Lung (tissue), 12 donors: Measurements from ENCODE around the gene MCTP2. TPM values are rescaled to one million over a fixed set of nuclear protein-coding genes. Genes with fewer than 3 reads are reported as not detected.

Experiments
- ATAC-seq: fragments of 200-7000 bp; cut with Tn5 transposase; one replicate; pipeline ENCODE4 v1.9.1; 2020; ENCODE audit warnings: moderate number of reproducible peaks; ENCODE audit not compliant: insufficient read depth, low FRiP score
- DNase-seq, 3 donors: peaks; one replicate each; pipeline ENCODE4 v3.0.0-alpha.2; 2013 to 2017
- H3K27ac ChIP-seq, 2 donors: one replicate each; pipeline ENCODE4 v1.5.1; 2013; ENCODE audit warnings: mild to moderate bottlenecking in 2 of 2, moderate library complexity in 2 of 2, control low read depth in 1 of 2, inconsistent platforms in 1 of 2, low read depth in 1 of 2, low read length in 1 of 2
- H3K27me3 ChIP-seq, 3 donors: one replicate each; pipeline ENCODE4 v1.5.1; 2013; ENCODE audit warnings: low read length in 2 of 3; ENCODE audit not compliant: control insufficient read depth in 3 of 3, insufficient read depth in 3 of 3
- H3K36me3 ChIP-seq, 4 donors: one replicate each; pipeline ENCODE4 v1.5.1; 2013; ENCODE audit warnings: low read length in 4 of 4, mild to moderate bottlenecking in 1 of 4, moderate library complexity in 1 of 4; ENCODE audit not compliant: control insufficient read depth in 4 of 4, insufficient read depth in 4 of 4
- H3K4me1 ChIP-seq, 5 donors: one replicate each; pipeline ENCODE4 v1.5.1; 2013; ENCODE audit warnings: low read length in 5 of 5, mild to moderate bottlenecking in 2 of 5, moderate library complexity in 1 of 5; ENCODE audit not compliant: control insufficient read depth in 5 of 5, insufficient read depth in 5 of 5
- H3K4me3 ChIP-seq: one replicate; pipeline ENCODE4 v1.5.1; 2013; ENCODE audit warnings: mild to moderate bottlenecking, control low read depth, moderate library complexity
- H3K9ac ChIP-seq, 2 donors: one replicate each; pipeline ENCODE4 v1.5.1; 2013; ENCODE audit warnings: low read length in 2 of 2, control low read depth in 1 of 2; ENCODE audit not compliant: insufficient read depth in 1 of 2
- H3K9me3 ChIP-seq, 4 donors: one replicate each; pipeline ENCODE4 v1.5.1; 2013; ENCODE audit warnings: low read length in 3 of 4, mild to moderate bottlenecking in 1 of 4, moderate library complexity in 1 of 4; ENCODE audit not compliant: control insufficient read depth in 4 of 4, insufficient read depth in 3 of 4
- CTCF ChIP-seq: IDR thresholded peaks from 2 replicates; pipeline ENCODE4 v1.5.1; 2012; ENCODE audit warnings: mild to moderate bottlenecking; ENCODE audit errors: control extremely low read depth, extremely low read depth
- WGBS, 2 donors: extraction: QIAGEN DNeasy Blood & Tissue Kit; methylation state at CpG; one replicate each; pipeline ENCODE4 v1.1.7; 2013; 5-methylcytosine and 5-hydroxymethylcytosine counted together
- polyA plus RNA-seq, 2 donors: library from polyadenylated mRNA; stranded (reverse); fragments of 200-250 nt; gene quantifications; one replicate each; pipeline ENCODE4 v1.2.1, GENCODE V29; 2013
- total RNA-seq, 2 donors: library from RNA; depleted of rRNA in 1 of 2; stranded (reverse); fragments of >200 nt in 1 of 2; gene quantifications; one replicate each; pipeline ENCODE4 v1.2.1, GENCODE V29; 2014 to 2021
- donor health status: control.
- donor health status: control.
- donor health status: Bipolar disorder and iron deficiency.
- donor health status: healthy.
- donor health status: DM: yes; HTN: yes; CAD: no.

The MCTP2 gene
- total and polyA plus RNA-seq, 4 donors = 3.5 to 92.5 (median 30.2) TPM

GRCh38 chr15:94367726-94368535, 136.6 kb downstream of the MCTP2 start:
- TF ChIP-seq CTCF = no peak
- H3K27ac ChIP-seq = peak overlapping the region in 1 of 2 donors; percentile 59

GRCh38 chr15:94370206-94370935, 139.0 kb downstream of the MCTP2 start:
- peaks cover 0 to 3% (median 0%) of the 10 kb centered on the region in 4 donors for H3K36me3 ChIP-seq
- TF ChIP-seq CTCF = no peak
- H3K9me3 ChIP-seq = no peaks in the 10 kb centered on the region
- no peak overlapping the region for H3K9ac ChIP-seq
- ATAC-seq (peak; percentile 24), DNase-seq (peak; percentile 14 to 78 (median 43))
- H3K27ac ChIP-seq = peak overlapping the region in 1 of 2 donors; percentile 31
- WGBS, 2 donors = 71 to 73% methylated on average over 10 of the region's 10 CpGs
- no peaks in the 10 kb centered on the region for H3K27me3 ChIP-seq
- no peak overlapping the region for H3K4me3 ChIP-seq
- peaks cover 0 to 36% (median 0%) of the 10 kb centered on the region in 5 donors for H3K4me1 ChIP-seq

More at GRCh38 chr15:94367726-94368535, 136.6 kb downstream of the MCTP2 start:
- peak overlapping the region in 1 of 2 donors; percentile 26 for H3K9ac ChIP-seq
- no peak overlapping the region for H3K4me3 ChIP-seq
- WGBS, 2 donors = 65 to 72% methylated on average over 6 of the region's 6 CpGs
- ATAC-seq (no peak), DNase-seq (peak in 2 of 3 donors; percentile 62 to 63)
- peaks cover 0 to 43% (median 4%) of the 10 kb centered on the region in 5 donors for H3K4me1 ChIP-seq
- peaks cover 0 to 3% (median 0%) of the 10 kb centered on the region in 4 donors for H3K36me3 ChIP-seq
- H3K9me3 ChIP-seq = no peaks in the 10 kb centered on the region
- H3K27me3 ChIP-seq = no peaks in the 10 kb centered on the region

- WGBS, 2 donors = 25 to 72% methylated on average over 2 of the region's 2 CpGs
- no peak overlapping the region for H3K9ac ChIP-seq
- no peaks in the 10 kb centered on the region for H3K9me3 ChIP-seq
- H3K4me1 ChIP-seq = peaks cover 0 to 36% (median 0%) of the 10 kb centered on the region in 5 donors
- H3K4me3 ChIP-seq = no peak overlapping the region
- H3K27ac ChIP-seq = no peak overlapping the region
- no peak for TF ChIP-seq CTCF
- peaks cover 0 to 3% (median 1%) of the 10 kb centered on the region in 4 donors for H3K36me3 ChIP-seq
- DNase-seq = no peak
- no peak for ATAC-seq
- no peaks in the 10 kb centered on the region for H3K27me3 ChIP-seq
Observed at GRCh38 chr15:94370936-94371285, 139.6 kb downstream of the MCTP2 start.
